Hepatocyte (in vitro differentiated cells): ENCODE results near the gene MGAT1. TPM values are rescaled to one million over a fixed set of nuclear protein-coding genes. Genes with fewer than 3 reads are reported as not detected.

Source experiments
- DNase-seq: peaks from one replicate; pipeline ENCODE4 v3.0.0-alpha.2; 2016; ENCODE audit warnings: low spot score
- H2AFZ ChIP-seq: fragments of 200-600 bp; sonication (generic); 2 replicates; pipeline ENCODE4 v1.6.0; 2016; ENCODE audit warnings: antibody characterized with exemption, mild to moderate bottlenecking
- H3K27ac ChIP-seq: fragments of 200-600 bp; sonication (generic); 2 replicates; pipeline ENCODE4 v1.5.1; 2016; ENCODE audit warnings: mild to moderate bottlenecking
- H3K27me3 ChIP-seq: fragments of 200-600 bp; sonication (generic); 2 replicates; pipeline ENCODE4 v1.6.1; 2016
- H3K36me3 ChIP-seq: fragments of 200-600 bp; sonication (generic); replicated peaks from 2 replicates; pipeline ENCODE4 v1.5.1; 2016; ENCODE audit warnings: low read depth; ENCODE audit not compliant: insufficient read depth
- H3K4me1 ChIP-seq: fragments of 200-600 bp; sonication (generic); 2 replicates; pipeline ENCODE4 v1.5.1; 2016; ENCODE audit warnings: mild to moderate bottlenecking, moderate library complexity; ENCODE audit not compliant: insufficient read depth
- H3K4me2 ChIP-seq: fragments of 200-600 bp; sonication (generic); 2 replicates; pipeline ENCODE4 v1.6.0; 2016
- H3K4me3 ChIP-seq: fragments of 200-600 bp; sonication (generic); 2 replicates; pipeline ENCODE4 v1.5.1; 2016; ENCODE audit warnings: mild to moderate bottlenecking
- H3K79me2 ChIP-seq: fragments of 200-600 bp; sonication (generic); 2 replicates; pipeline ENCODE4 v1.6.0; 2017; ENCODE audit warnings: mild to moderate bottlenecking
- H3K9me2 ChIP-seq: fragments of 200-600 bp; sonication (generic); replicated peaks from 2 replicates; pipeline ENCODE4 v1.6.0; 2017; ENCODE audit warnings: mild to moderate bottlenecking; ENCODE audit not compliant: insufficient read depth
- H3K9me3 ChIP-seq: fragments of 200-600 bp; sonication (generic); 2 replicates; pipeline ENCODE4 v1.5.1; 2016; ENCODE audit warnings: low read depth, mild to moderate bottlenecking
- H4K20me1 ChIP-seq: fragments of 200-600 bp; sonication (generic); 2 replicates; pipeline ENCODE4 v1.6.0; 2016; ENCODE audit warnings: mild to moderate bottlenecking; ENCODE audit not compliant: insufficient read depth, poor library complexity, severe bottlenecking
- EZH2 ChIP-seq: fragments of 200-600 bp; sonication (generic); IDR thresholded peaks from 2 replicates; pipeline ENCODE4 v1.6.1; 2016; ENCODE audit warnings: antibody characterized with exemption, mild to moderate bottlenecking, borderline replicate concordance
- EZH2phosphoT487 ChIP-seq: fragments of 200-600 bp; sonication (generic); IDR thresholded peaks from one replicate; pipeline ENCODE4 v1.6.1; 2018; ENCODE audit warnings: antibody characterized with exemption, mild to moderate bottlenecking, low read depth, moderate library complexity; ENCODE audit not compliant: unreplicated experiment, severe bottlenecking
- WGBS: methylation state at CpG from one replicate; pipeline ENCODE4 v1.1.6; 2016; ENCODE audit warnings: low lambda C conversion rate; ENCODE audit errors: missing lambda C conversion rate; 5-methylcytosine and 5-hydroxymethylcytosine counted together
- polyA plus RNA-seq: library from polyadenylated mRNA; unstranded; fragments of >200 nt; fragmentation: Nextera tagmentation; extraction: Ambion mirVana; gene quantifications from 2 replicates; pipeline ENCODE4 v1.2.1, GENCODE V29; 2016
- total RNA-seq: library from RNA; depleted of rRNA; stranded (reverse); fragments of >200 nt; gene quantifications from 2 replicates; pipeline ENCODE4 v1.2.3, GENCODE V29; 2014
- TF ChIP-seq, protein P1 (sequence below): fragments of 200-600 bp; sonication (generic); IDR thresholded peaks from 2 replicates; pipeline ENCODE4 v1.5.1; 2016; ENCODE audit warnings: antibody characterized with exemption, mild to moderate bottlenecking; ENCODE audit not compliant: poor library complexity

Gene MGAT1
- total and polyA plus RNA-seq, 2 experiments from 2014 or later = 137 to 151 TPM

GRCh38 chr5:180797256-180798192, 5.1 kb downstream of the MGAT1 start:
- 90% methylated on average over 10 of the region's 10 CpGs for WGBS
- Histone ChIP-seq H3K4me2 (no peak overlapping the region), H2AFZ (no peak overlapping the region), H3K4me1 (peaks cover 31% of the 10 kb centered on the region), H3K9me2 (no peaks in the 10 kb centered on the region), H3K4me3 (no peak overlapping the region), H3K79me2 (peaks cover 96% of the 10 kb centered on the region), H3K27me3 (no peaks in the 10 kb centered on the region), H4K20me1 (peaks cover 94% of the 10 kb centered on the region), H3K36me3 (no peaks in the 10 kb centered on the region), H3K27ac (no peak overlapping the region), H3K9me3 (no peaks in the 10 kb centered on the region)
- no peak for DNase-seq
- TF ChIP-seq, protein P1, sequence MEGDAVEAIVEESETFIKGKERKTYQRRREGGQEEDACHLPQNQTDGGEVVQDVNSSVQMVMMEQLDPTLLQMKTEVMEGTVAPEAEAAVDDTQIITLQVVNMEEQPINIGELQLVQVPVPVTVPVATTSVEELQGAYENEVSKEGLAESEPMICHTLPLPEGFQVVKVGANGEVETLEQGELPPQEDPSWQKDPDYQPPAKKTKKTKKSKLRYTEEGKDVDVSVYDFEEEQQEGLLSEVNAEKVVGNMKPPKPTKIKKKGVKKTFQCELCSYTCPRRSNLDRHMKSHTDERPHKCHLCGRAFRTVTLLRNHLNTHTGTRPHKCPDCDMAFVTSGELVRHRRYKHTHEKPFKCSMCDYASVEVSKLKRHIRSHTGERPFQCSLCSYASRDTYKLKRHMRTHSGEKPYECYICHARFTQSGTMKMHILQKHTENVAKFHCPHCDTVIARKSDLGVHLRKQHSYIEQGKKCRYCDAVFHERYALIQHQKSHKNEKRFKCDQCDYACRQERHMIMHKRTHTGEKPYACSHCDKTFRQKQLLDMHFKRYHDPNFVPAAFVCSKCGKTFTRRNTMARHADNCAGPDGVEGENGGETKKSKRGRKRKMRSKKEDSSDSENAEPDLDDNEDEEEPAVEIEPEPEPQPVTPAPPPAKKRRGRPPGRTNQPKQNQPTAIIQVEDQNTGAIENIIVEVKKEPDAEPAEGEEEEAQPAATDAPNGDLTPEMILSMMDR = no peak
- TF ChIP-seq EZH2 (no peak), EZH2phosphoT487 (no peak)

DNA sequence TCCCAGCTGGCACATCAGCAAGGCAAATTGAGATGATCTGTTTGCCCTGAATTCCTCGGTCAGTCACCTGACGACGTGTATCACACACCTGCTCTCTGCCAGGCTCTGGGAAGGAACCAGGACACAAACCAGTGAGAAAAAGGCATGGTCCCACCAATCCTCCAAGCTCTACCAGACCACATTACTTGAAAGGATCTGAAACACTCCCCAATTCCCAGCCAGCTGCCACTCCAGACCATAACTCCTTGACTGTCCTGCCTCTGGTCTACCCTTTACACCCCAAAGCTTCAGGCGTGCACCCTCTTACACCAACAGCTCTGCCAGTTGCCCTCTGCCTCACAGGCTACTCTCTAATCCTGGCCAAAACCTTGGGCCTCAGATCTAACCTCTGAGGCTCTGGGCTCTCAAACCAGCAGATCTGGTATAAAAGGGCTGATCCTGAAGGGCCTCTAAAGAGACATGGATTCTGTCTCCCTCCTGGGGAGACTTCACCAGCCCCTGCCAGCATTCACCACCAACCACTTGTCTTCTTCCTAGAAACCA, 6.8 kb downstream of the MGAT1 start:
- Histone ChIP-seq H3K9me2 (no peaks in the 10 kb centered on the region), H2AFZ (no peak overlapping the region), H3K27ac (no peak overlapping the region), H3K9me3 (no peaks in the 10 kb centered on the region), H3K27me3 (no peaks in the 10 kb centered on the region), H3K4me1 (peaks cover 20% of the 10 kb centered on the region), H3K79me2 (peaks cover 100% of the 10 kb centered on the region), H3K36me3 (no peaks in the 10 kb centered on the region), H4K20me1 (peaks cover 97% of the 10 kb centered on the region), H3K4me2 (no peak overlapping the region), H3K4me3 (no peak overlapping the region)
- TF ChIP-seq EZH2phosphoT487 = no peak
- no peak for TF ChIP-seq EZH2
- WGBS = 72% methylated on average over 4 of the region's 4 CpGs
- DNase-seq = no peak

- Histone ChIP-seq H4K20me1 (peaks cover 69% of the 10 kb centered on the region), H3K4me1 (no peaks in the 10 kb centered on the region), H3K4me2 (no peak overlapping the region), H3K27me3 (no peaks in the 10 kb centered on the region), H3K36me3 (no peaks in the 10 kb centered on the region), H2AFZ (no peak overlapping the region), H3K4me3 (no peak overlapping the region), H3K9me3 (no peaks in the 10 kb centered on the region), H3K27ac (no peak overlapping the region), H3K79me2 (peaks cover 86% of the 10 kb centered on the region), H3K9me2 (no peaks in the 10 kb centered on the region)
- TF ChIP-seq, protein P1 = no peak
- TF ChIP-seq EZH2 (no peak), EZH2phosphoT487 (no peak)
- WGBS = 95% methylated on average over 7 of the region's 7 CpGs
- no peak for DNase-seq
Measured at GRCh38 chr5:180792965-180793287, 9.7 kb downstream of the MGAT1 start.
